NCI-H748 treated with DMSO at 0.1 percent for 48 hours (cell line): ENCODE results near the gene RIMS3.

Source experiments
- DNase-seq: peaks from one replicate; lab custom pipeline; 2025; lab: John Stamatoyannopoulos, UW

Gene RIMS3

GRCh38 chr1:40691538-40692428, 26.3 kb upstream of the RIMS3 start, which contains the start of gene NFYC:
NFYC (plus strand) TSS chr1:40691704; CDS start chr1:40738844, 47,140 bp downstream.
- peak; percentile 100 for DNase-seq

- DNase-seq = no peak
Observed at GRCh38 chr1:40690771-40691537, 25.5 kb upstream of the RIMS3 start.

DNA sequence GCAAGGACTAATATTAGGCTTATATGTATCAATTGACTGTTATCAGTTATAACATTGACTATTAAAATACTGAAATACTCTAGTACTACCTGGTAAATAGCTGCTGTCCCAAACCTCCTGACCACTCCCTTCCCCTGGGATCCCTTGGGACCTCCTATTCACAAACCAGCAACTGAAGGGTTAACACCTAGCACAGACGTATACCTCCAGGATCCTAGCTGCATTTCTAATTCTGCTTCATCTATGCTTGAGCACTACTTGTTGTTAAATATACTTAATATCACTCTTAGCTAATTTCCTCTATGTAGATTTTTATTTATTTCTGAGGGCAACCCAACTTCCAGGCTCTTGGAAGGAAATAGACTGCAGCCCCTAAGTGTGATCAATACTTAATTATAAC, 24.3 kb upstream of the RIMS3 start:
- no peak for DNase-seq

GRCh38 chr1:40687661-40688060, 22.2 kb upstream of the RIMS3 start:
- DNase-seq = no peak

- DNase-seq = no peak
Observed at GRCh38 chr1:40687059-40687458, 21.6 kb upstream of the RIMS3 start.

GRCh38 chr1:40684669-40685068, 19.2 kb upstream of the RIMS3 start:
- no peak for DNase-seq

DNA sequence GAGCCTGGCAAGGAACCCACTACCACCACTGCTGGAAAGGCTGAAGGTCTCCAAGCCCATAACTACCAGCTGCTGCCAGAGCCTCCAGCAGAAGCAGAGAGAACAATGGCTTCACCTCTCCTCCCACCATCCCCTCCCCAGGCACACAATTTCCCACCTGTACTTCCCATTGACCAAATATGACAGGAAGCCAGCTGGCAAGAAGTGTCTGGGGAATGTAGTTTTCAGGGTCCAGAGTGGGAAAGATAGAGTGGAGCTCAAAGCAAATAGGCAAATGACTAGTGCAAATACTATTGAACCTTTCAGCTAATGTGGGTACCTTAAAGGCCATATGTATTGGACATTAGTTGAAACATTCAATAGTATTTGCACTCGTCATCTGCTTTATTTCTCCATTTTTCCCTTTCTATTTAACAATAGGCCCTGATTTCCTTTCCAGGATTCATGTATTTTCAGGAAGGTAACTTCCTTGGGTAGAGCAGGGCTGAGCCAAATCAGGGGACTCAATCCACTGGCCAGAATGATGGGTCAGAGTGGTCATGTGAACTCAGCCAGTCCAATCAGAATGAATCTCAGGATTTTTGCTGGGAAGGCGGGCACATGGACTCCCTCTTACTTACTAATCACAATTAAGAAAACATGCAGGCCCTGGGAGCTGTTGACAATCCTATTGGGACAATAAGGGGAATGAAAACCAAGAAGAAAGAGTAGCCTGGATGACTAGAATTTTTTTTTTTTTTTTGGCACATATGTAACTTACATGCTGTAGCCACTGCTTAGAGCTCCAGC, 13.9 kb upstream of the RIMS3 start:
- no peak for DNase-seq

DNA sequence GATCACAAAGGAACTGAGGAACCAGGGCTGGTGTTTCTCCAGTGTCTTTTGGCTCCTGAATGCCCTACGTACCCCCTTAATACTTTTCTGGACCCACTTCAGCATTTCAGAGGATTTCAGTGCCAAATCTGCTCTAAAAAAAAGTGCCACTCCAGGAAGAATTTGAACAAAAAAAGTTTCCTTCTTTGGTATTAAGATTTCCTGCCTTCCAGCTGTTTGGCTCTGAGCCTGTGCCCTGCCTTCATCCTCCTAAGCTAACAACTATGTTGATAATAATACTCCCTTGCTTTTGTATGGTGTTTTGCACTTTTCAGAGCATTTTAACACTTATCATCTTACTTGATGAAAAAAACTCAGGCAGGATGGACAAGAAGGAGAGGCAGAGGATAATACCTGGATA, 11.0 kb upstream of the RIMS3 start:
- DNase-seq = no peak

DNA sequence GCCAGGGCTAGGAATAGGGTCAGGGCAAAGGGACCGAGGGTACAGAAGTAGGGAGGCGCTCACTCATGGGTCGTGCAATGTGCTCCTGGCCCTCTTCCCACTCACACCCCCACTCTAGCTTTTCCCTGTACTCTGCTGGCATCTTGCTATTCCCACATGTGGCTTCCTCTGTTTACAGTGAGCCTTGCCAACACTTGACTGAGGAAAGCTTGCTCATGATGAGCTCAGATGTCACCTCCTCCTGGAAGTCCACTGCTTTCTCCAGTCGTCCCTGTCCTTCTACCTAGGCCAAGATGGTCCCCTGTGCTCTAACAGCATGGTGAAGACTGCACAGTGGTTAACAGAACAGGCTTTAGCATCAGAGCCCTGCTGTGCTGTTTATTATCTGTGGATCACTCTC, 8.0 kb upstream of the RIMS3 start:
- no peak for DNase-seq

- peak; percentile 99 for DNase-seq
Observed at GRCh38 chr1:40668769-40669525, 3.5 kb upstream of the RIMS3 start.

GRCh38 chr1:40664791-40665190, 691 bp downstream of the RIMS3 start:
- no peak for DNase-seq

DNA sequence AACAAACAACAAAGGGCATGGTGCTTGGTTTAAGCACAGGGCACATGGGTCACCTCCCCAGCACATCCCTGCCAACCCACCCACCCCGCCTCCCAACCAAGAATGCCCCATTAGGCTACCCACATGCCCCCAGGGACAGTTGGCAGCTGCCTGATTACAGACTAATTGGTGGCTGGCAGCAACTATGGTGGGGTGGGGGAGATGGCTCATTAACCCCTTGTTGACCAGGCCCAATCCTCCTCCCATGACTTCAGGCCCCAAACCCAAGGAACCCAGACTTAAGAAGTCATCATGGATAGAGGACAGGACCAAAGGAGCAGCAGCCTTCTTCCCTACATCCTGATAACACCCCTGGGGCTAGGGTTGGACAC, 1.3 kb downstream of the RIMS3 start:
- no peak for DNase-seq

DNA sequence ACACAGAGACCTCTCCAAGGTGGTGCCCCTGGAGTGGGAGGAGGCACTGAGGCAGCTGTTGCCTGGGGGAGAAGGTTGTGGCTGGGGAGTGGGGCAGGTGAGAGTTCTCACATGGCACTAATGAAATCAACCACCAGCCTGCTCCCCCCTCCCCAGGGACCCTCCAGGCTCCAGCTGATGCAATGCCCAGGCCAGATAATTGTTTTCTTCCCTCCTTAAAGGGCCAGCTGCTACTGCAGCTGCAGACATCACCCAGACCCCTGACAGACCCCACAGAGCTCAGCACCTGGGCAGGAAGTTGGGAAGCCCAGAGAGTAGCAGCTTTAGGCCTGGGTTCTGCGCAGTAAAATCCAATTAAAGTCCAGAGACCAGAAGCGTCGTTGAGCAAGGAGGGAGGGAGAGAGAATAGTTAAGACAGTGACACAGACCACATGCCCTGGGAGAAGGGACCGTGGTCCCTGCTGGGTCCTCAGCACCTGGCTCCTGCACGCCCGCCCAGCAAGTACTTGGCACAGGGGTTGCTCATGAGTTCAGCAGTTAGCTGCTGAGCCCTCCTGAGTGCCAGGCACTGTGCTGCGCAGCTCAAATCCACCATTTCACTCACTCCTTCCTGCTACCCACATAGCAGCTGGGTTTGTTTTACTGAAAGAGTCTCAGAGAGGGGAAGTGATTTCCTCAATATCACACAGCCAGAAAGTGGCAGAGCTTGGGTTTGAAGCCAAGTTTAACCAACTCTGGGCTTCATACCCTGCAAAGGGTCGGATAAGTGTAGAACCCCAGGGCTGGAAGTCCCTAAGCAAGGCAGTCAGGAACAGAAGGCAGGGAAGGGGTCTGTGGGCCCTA, 1.9 kb downstream of the RIMS3 start:
- DNase-seq = no peak

- DNase-seq = no peak
Observed at GRCh38 chr1:40662864-40663263, 2.6 kb downstream of the RIMS3 start.

GRCh38 chr1:40662151-40662550, 3.3 kb downstream of the RIMS3 start:
- no peak for DNase-seq

GRCh38 chr1:40661678-40662077, 3.8 kb downstream of the RIMS3 start:
- DNase-seq = no peak

GRCh38 chr1:40659649-40659947, 5.9 kb downstream of the RIMS3 start:
- no peak for DNase-seq

- DNase-seq = no peak
Observed at GRCh38 chr1:40658751-40659648, 6.5 kb downstream of the RIMS3 start.

DNA sequence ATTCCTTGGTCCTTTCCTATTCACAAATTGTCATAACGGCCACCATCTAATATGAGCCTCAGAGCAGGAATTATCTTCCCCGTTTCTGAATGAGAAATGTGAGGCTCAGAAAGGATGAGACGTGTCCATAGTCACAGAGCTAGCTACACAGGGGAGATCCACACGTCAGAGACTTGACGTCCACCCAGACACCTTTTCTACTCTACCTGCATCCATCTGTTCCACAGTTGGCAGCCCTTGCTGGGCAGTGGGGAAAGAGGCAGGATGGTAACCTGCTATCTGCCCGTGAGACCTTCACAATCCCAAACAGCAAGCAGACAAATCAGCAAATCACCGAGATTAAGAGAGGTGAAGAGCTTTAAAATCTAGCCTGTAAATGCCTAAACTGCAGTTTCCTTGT, 8.4 kb downstream of the RIMS3 start:
- DNase-seq = no peak
